Thyroid gland (tissue), 4 donors: Measurements from ENCODE around the gene M6PR.
"Not testable (repeated sequence)": the region's sequence is repeated elsewhere in the genome, so short reads cannot be mapped to it uniquely, and the experiment has no call there.

Experiments used
- POLR2A ChIP-seq, 2 donors: fragments of 450-650 bp; IDR thresholded peaks; one replicate each; pipeline ENCODE4 v1.6.1; 2017; ENCODE audit warnings: antibody characterized with exemption in 2 of 2, mild to moderate bottlenecking in 2 of 2, moderate library complexity in 1 of 2
- TF ChIP-seq, protein P1 (sequence below), 6 experiments: fragments of 200-600 bp in 3 of 6; fragments of 450-650 bp in 3 of 6; sonication (generic) in 3 of 6; IDR thresholded peaks; one replicate each; pipeline ENCODE4 v1.5.1; 2016 to 2019; ENCODE audit warnings: antibody characterized with exemption in 6 of 6, mild to moderate bottlenecking in 2 of 6, inconsistent platforms in 1 of 6, moderate library complexity in 1 of 6

GRCh38 chr12:8919643-8920042 lies 29.8 kb downstream of the M6PR start:
- TF ChIP-seq, protein P1, sequence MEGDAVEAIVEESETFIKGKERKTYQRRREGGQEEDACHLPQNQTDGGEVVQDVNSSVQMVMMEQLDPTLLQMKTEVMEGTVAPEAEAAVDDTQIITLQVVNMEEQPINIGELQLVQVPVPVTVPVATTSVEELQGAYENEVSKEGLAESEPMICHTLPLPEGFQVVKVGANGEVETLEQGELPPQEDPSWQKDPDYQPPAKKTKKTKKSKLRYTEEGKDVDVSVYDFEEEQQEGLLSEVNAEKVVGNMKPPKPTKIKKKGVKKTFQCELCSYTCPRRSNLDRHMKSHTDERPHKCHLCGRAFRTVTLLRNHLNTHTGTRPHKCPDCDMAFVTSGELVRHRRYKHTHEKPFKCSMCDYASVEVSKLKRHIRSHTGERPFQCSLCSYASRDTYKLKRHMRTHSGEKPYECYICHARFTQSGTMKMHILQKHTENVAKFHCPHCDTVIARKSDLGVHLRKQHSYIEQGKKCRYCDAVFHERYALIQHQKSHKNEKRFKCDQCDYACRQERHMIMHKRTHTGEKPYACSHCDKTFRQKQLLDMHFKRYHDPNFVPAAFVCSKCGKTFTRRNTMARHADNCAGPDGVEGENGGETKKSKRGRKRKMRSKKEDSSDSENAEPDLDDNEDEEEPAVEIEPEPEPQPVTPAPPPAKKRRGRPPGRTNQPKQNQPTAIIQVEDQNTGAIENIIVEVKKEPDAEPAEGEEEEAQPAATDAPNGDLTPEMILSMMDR (IDR thresholded peaks at IDR 0.05) = not testable (repeated sequence)
- not testable (repeated sequence) for TF ChIP-seq POLR2A (IDR thresholded peaks at IDR 0.05)
